Activated effector memory CD4-positive, alpha-beta T cell treated with Interleukin-2 at 50 U/mL for 16 hours (primary cell): ENCODE data around the gene PLIN5.
A peak's percentile ranks its signal among the peaks of the same experiment; 100 is the strongest.
"Not testable (repeated sequence)": the region's sequence is repeated elsewhere in the genome, so short reads cannot be mapped to it uniquely, and the experiment has no call there.

Experiments used
- DNase-seq: peaks from one replicate; pipeline ENCODE4 v3.0.0-alpha.2; 2020

Gene PLIN5

GRCh38 chr19:4542896-4543841 lies 8.1 kb upstream of the PLIN5 start:
- no peak for DNase-seq

- not testable (repeated sequence) for DNase-seq
Measured at GRCh38 chr19:4541806-4542145, 6.8 kb upstream of the PLIN5 start.

- no peak for DNase-seq
Measured at GRCh38 chr19:4541114-4541805, 6.2 kb upstream of the PLIN5 start.

- DNase-seq = no peak
Measured at GRCh38 chr19:4539693-4540581, 4.9 kb upstream of the PLIN5 start, which contains the start of gene LRG1. Gene LRG1 (minus strand): TSS chr19:4540036. CDS start chr19:4540013, 23 bp downstream.

- no peak for DNase-seq
Measured at GRCh38 chr19:4539169-4539692, 4.2 kb upstream of the PLIN5 start.

- no peak for DNase-seq
Measured at GRCh38 chr19:4538601-4538954, 3.6 kb upstream of the PLIN5 start.

GRCh38 chr19:4537953-4538600 lies 3.1 kb upstream of the PLIN5 start:
- no peak for DNase-seq

GRCh38 chr19:4536798-4537197 lies 1.8 kb upstream of the PLIN5 start:
- DNase-seq = no peak

GRCh38 chr19:4533835-4534424 lies 1.1 kb downstream of the PLIN5 start:
- DNase-seq = no peak

GRCh38 chr19:4533334-4533733 lies 1.7 kb downstream of the PLIN5 start:
- no peak for DNase-seq

- DNase-seq = no peak
Measured at GRCh38 chr19:4531562-4532165, 3.4 kb downstream of the PLIN5 start.

- DNase-seq = no peak
Measured at GRCh38 chr19:4529924-4530522, 5.0 kb downstream of the PLIN5 start.

GRCh38 chr19:4528843-4529242 lies 6.2 kb downstream of the PLIN5 start:
- no peak for DNase-seq

GRCh38 chr19:4527377-4527776 lies 7.6 kb downstream of the PLIN5 start:
- not testable (repeated sequence) for DNase-seq

GRCh38 chr19:4525563-4526002 lies 9.4 kb downstream of the PLIN5 start:
- DNase-seq = no peak

GRCh38 chr19:4524808-4525562 lies 10.0 kb downstream of the PLIN5 start:
- DNase-seq = peak; percentile 36

GRCh38 chr19:4523306-4524110 lies 11.5 kb downstream of the PLIN5 start:
- DNase-seq = no peak

GRCh38 chr19:4522291-4523002 lies 12.6 kb downstream of the PLIN5 start:
- no peak for DNase-seq

- DNase-seq = no peak
Measured at GRCh38 chr19:4521888-4522242, 13.2 kb downstream of the PLIN5 start.
